Urinary bladder (tissue), 4 donors: ENCODE data around the gene DDAH2. TPM values are rescaled to one million over a fixed set of nuclear protein-coding genes. Genes with fewer than 3 reads are reported as not detected.

Experiments used
- DNase-seq: peaks from one replicate; pipeline ENCODE4 v3.0.0-alpha.2; 2015; ENCODE audit errors: extremely low spot score
- H3K27ac ChIP-seq: one replicate; pipeline ENCODE4 v1.5.1; 2013; ENCODE audit warnings: low read depth, mild to moderate bottlenecking, moderate library complexity
- H3K36me3 ChIP-seq: one replicate; pipeline ENCODE4 v1.6.1; 2013; ENCODE audit warnings: mild to moderate bottlenecking, moderate library complexity; ENCODE audit not compliant: insufficient read depth
- H3K4me1 ChIP-seq: one replicate; pipeline ENCODE4 v1.6.1; 2013; ENCODE audit warnings: mild to moderate bottlenecking, moderate library complexity; ENCODE audit not compliant: insufficient read depth
- H3K4me3 ChIP-seq: one replicate; pipeline ENCODE4 v1.5.1; 2013; ENCODE audit warnings: low read depth, low read length
- WGBS: extraction: QIAGEN DNeasy Blood & Tissue Kit; methylation state at CpG from one replicate; pipeline ENCODE4 v1.1.7; 2013; 5-methylcytosine and 5-hydroxymethylcytosine counted together
- polyA plus RNA-seq: library from polyadenylated mRNA; stranded (reverse); fragments of 200-250 nt; gene quantifications from one replicate; pipeline ENCODE4 v1.2.3, GENCODE V29; 2013
- total RNA-seq: library from RNA; depleted of rRNA; stranded (reverse); fragments of >200 nt; gene quantifications from one replicate; pipeline ENCODE4 v1.2.3, GENCODE V29; 2014
- donor health status: healthy with polysubstance abuse.
- donor health status: healthy.

DDAH2 gene
- total and polyA plus RNA-seq, 2 donors: 81.6 to 115 TPM

- H3K4me3 ChIP-seq: no peak within 1 kb of the TSS
- no peaks in the 10 kb centered on the region for H3K4me1 ChIP-seq
- DNase-seq: no peak
- H3K36me3 ChIP-seq: no peaks in the 10 kb centered on the region
- no peak within 1 kb of the TSS for H3K27ac ChIP-seq
- WGBS: 46% methylated on average over 3 of the region's 3 CpGs
Observed at GRCh38 chr6:31706599-31706998, 22.5 kb downstream of the DDAH2 start, which contains the start of gene LY6G6F. Gene LY6G6F (plus strand): TSS chr6:31706866. CDS start chr6:31706907, 41 bp downstream.

GRCh38 chr6:31705931-31706330, 23.2 kb downstream of the DDAH2 start:
- Histone ChIP-seq H3K4me1 (no peaks in the 10 kb centered on the region), H3K4me3 (no peak overlapping the region), H3K27ac (no peak overlapping the region), H3K36me3 (no peaks in the 10 kb centered on the region)
- no peak for DNase-seq
- WGBS: 91% methylated on average over 6 of the region's 6 CpGs

GRCh38 chr6:31702819-31703716, 26.0 kb downstream of the DDAH2 start, which contains the start of gene ABHD16A:
Gene ABHD16A (minus strand): TSS chr6:31703324. CDS start chr6:31703281, 43 bp downstream.
- Histone ChIP-seq H3K27ac (peak within 1 kb of the TSS; percentile 97), H3K4me3 (peak within 1 kb of the TSS; percentile 70), H3K36me3 (no peaks in the 10 kb centered on the region), H3K4me1 (no peaks in the 10 kb centered on the region)
- peak; percentile 97 for DNase-seq
- WGBS: under 1% methylated on average over 54 of the region's 54 CpGs

- H3K36me3 ChIP-seq: no peaks in the 10 kb centered on the region
- H3K27ac ChIP-seq: peak overlapping the region; percentile 97
- H3K4me3 ChIP-seq: peak overlapping the region; percentile 70
- no peaks in the 10 kb centered on the region for H3K4me1 ChIP-seq
- under 1% methylated on average over 10 of the region's 10 CpGs for WGBS
- no peak for DNase-seq
Observed at GRCh38 chr6:31702405-31702818, 26.7 kb downstream of the DDAH2 start.

- peak overlapping the region; percentile 70 for H3K4me3 ChIP-seq
- no peak for DNase-seq
- no peaks in the 10 kb centered on the region for H3K4me1 ChIP-seq
- 23% methylated on average over 7 of the region's 7 CpGs for WGBS
- H3K27ac ChIP-seq: no peak overlapping the region
- H3K36me3 ChIP-seq: no peaks in the 10 kb centered on the region
Observed at GRCh38 chr6:31701666-31702404, 27.3 kb downstream of the DDAH2 start.

GRCh38 chr6:31700740-31701401, 28.2 kb downstream of the DDAH2 start:
- no peak for DNase-seq
- H3K36me3 ChIP-seq: no peaks in the 10 kb centered on the region
- WGBS: 86% methylated on average over 5 of the region's 5 CpGs
- no peak overlapping the region for H3K4me3 ChIP-seq
- no peak overlapping the region for H3K27ac ChIP-seq
- H3K4me1 ChIP-seq: no peaks in the 10 kb centered on the region

- Histone ChIP-seq H3K27ac (no peak overlapping the region), H3K4me3 (no peak overlapping the region), H3K4me1 (no peaks in the 10 kb centered on the region), H3K36me3 (no peaks in the 10 kb centered on the region)
- 49% methylated on average over 3 of the region's 3 CpGs for WGBS
- DNase-seq: no peak
Observed at GRCh38 chr6:31697555-31697954, 31.5 kb downstream of the DDAH2 start.

- Histone ChIP-seq H3K4me3 (no peak overlapping the region), H3K36me3 (peaks cover 5% of the 10 kb centered on the region), H3K4me1 (no peaks in the 10 kb centered on the region), H3K27ac (no peak overlapping the region)
- 91% methylated on average over 6 of the region's 6 CpGs for WGBS
- no peak for DNase-seq
Observed at GRCh38 chr6:31693535-31693934, 35.6 kb downstream of the DDAH2 start.

- H3K4me3 ChIP-seq: no peak overlapping the region
- no peaks in the 10 kb centered on the region for H3K4me1 ChIP-seq
- peaks cover 5% of the 10 kb centered on the region for H3K36me3 ChIP-seq
- no peak overlapping the region for H3K27ac ChIP-seq
- DNase-seq: no peak
- 89% methylated on average over 9 of the region's 9 CpGs for WGBS
Observed at GRCh38 chr6:31692886-31693285, 36.2 kb downstream of the DDAH2 start.

GRCh38 chr6:31692353-31692752, 36.7 kb downstream of the DDAH2 start:
- Histone ChIP-seq H3K27ac (no peak overlapping the region), H3K4me3 (no peak overlapping the region), H3K36me3 (peaks cover 5% of the 10 kb centered on the region), H3K4me1 (no peaks in the 10 kb centered on the region)
- 82% methylated on average over 4 of the region's 4 CpGs for WGBS
- DNase-seq: no peak

GRCh38 chr6:31691564-31692108, 37.5 kb downstream of the DDAH2 start:
- 95% methylated on average over 12 of the region's 12 CpGs for WGBS
- Histone ChIP-seq H3K4me3 (no peak overlapping the region), H3K4me1 (no peaks in the 10 kb centered on the region), H3K27ac (no peak overlapping the region), H3K36me3 (peaks cover 5% of the 10 kb centered on the region)
- DNase-seq: no peak

GRCh38 chr6:31691078-31691463, 38.0 kb downstream of the DDAH2 start:
- WGBS: 90% methylated on average over 6 of the region's 6 CpGs
- no peak for DNase-seq
- Histone ChIP-seq H3K4me1 (no peaks in the 10 kb centered on the region), H3K27ac (no peak overlapping the region), H3K4me3 (no peak overlapping the region), H3K36me3 (peaks cover 5% of the 10 kb centered on the region)
